HG02885 (cell line): ENCODE measurements around the gene ARNT2.
"Not testable (repeated sequence)": the region's sequence is repeated elsewhere in the genome, so short reads cannot be mapped to it uniquely, and the experiment has no call there.

ENCODE experiments used
- ATAC-seq: cut with Tn5 transposase; IDR thresholded peaks from one replicate; pipeline ENCODE4 v1.9.1; 2021; ENCODE audit warnings: mild to moderate bottlenecking; ENCODE audit not compliant: unreplicated experiment, poor library complexity

The ARNT2 gene

GRCh38 chr15:80508783-80509182 is 104.6 kb downstream of the ARNT2 start:
- no peak for ATAC-seq

- no peak for ATAC-seq
Measured at GRCh38 chr15:80509800-80510199, 105.6 kb downstream of the ARNT2 start.

- not testable (repeated sequence) for ATAC-seq
Measured at GRCh38 chr15:80510985-80511384, 106.8 kb downstream of the ARNT2 start.

- ATAC-seq = no peak
Measured at GRCh38 chr15:80512726-80513660, 108.8 kb downstream of the ARNT2 start.

- ATAC-seq = no peak
Measured at GRCh38 chr15:80514071-80514780, 110.0 kb downstream of the ARNT2 start.

GRCh38 chr15:80517290-80517689 is 113.1 kb downstream of the ARNT2 start:
- no peak for ATAC-seq

- ATAC-seq = no peak
Measured at GRCh38 chr15:80518522-80518921, 114.3 kb downstream of the ARNT2 start.

GRCh38 chr15:80523746-80524145 is 119.6 kb downstream of the ARNT2 start:
- no peak for ATAC-seq

- ATAC-seq = no peak
Measured at GRCh38 chr15:80525853-80526252, 121.7 kb downstream of the ARNT2 start.

GRCh38 chr15:80526556-80527340 is 122.6 kb downstream of the ARNT2 start:
- ATAC-seq = no peak

- no peak for ATAC-seq
Measured at GRCh38 chr15:80527406-80527805, 123.2 kb downstream of the ARNT2 start.

GRCh38 chr15:80527961-80528360 is 123.8 kb downstream of the ARNT2 start:
- ATAC-seq = no peak

GRCh38 chr15:80530737-80531365 is 126.7 kb downstream of the ARNT2 start:
- no peak for ATAC-seq

GRCh38 chr15:80531388-80531787 is 127.2 kb downstream of the ARNT2 start:
- no peak for ATAC-seq

- no peak for ATAC-seq
Measured at GRCh38 chr15:80531796-80532195, 127.6 kb downstream of the ARNT2 start.

- no peak for ATAC-seq
Measured at GRCh38 chr15:80533790-80534333, 129.7 kb downstream of the ARNT2 start.

GRCh38 chr15:80536231-80536630 is 132.0 kb downstream of the ARNT2 start:
- no peak for ATAC-seq

GRCh38 chr15:80536716-80537115 is 132.5 kb downstream of the ARNT2 start:
- ATAC-seq = no peak

GRCh38 chr15:80545078-80545477 is 140.9 kb downstream of the ARNT2 start:
- no peak for ATAC-seq

- ATAC-seq = no peak
Measured at GRCh38 chr15:80547264-80547663, 143.1 kb downstream of the ARNT2 start.
